HG02938 (cell line): ENCODE results near the gene ADPGK.
A peak's percentile ranks its signal among the peaks of the same experiment; 100 is the strongest.

Experiments used
- ATAC-seq: cut with Tn5 transposase; IDR thresholded peaks from one replicate; pipeline ENCODE4 v1.9.1; 2021; ENCODE audit warnings: mild to moderate bottlenecking, moderate library complexity; ENCODE audit not compliant: unreplicated experiment

ADPGK gene

GRCh38 chr15:72790302-72790910 lies 6.8 kb upstream of the ADPGK start:
- no peak for ATAC-seq

- ATAC-seq: no peak
Observed at GRCh38 chr15:72787526-72787925, 4.0 kb upstream of the ADPGK start.

- ATAC-seq: no peak
Observed at GRCh38 chr15:72786676-72787345, 3.3 kb upstream of the ADPGK start.

- ATAC-seq: no peak
Observed at GRCh38 chr15:72786242-72786641, 2.7 kb upstream of the ADPGK start.

GRCh38 chr15:72785841-72786240 lies 2.3 kb upstream of the ADPGK start:
- ATAC-seq: no peak

GRCh38 chr15:72785432-72785831 lies 1.9 kb upstream of the ADPGK start:
- no peak for ATAC-seq

- peak; percentile 14 for ATAC-seq
Observed at GRCh38 chr15:72784456-72784876, 908 bp upstream of the ADPGK start.

GRCh38 chr15:72783004-72783639 lies 436 bp downstream of the ADPGK start:
- ATAC-seq: peak; percentile 42

GRCh38 chr15:72782274-72783003 lies 1.1 kb downstream of the ADPGK start:
- ATAC-seq: no peak

- no peak for ATAC-seq
Observed at GRCh38 chr15:72781631-72782030, 1.9 kb downstream of the ADPGK start.

GRCh38 chr15:72778796-72779195 lies 4.8 kb downstream of the ADPGK start:
- ATAC-seq: no peak

- no peak for ATAC-seq
Observed at GRCh38 chr15:72774696-72775383, 8.7 kb downstream of the ADPGK start.

- ATAC-seq: no peak
Observed at GRCh38 chr15:72771329-72771725, 12.2 kb downstream of the ADPGK start.

GRCh38 chr15:72770673-72771328 lies 12.8 kb downstream of the ADPGK start:
- ATAC-seq: peak; percentile 47

- ATAC-seq: no peak
Observed at GRCh38 chr15:72766780-72767179, 16.8 kb downstream of the ADPGK start.

- ATAC-seq: no peak
Observed at GRCh38 chr15:72766025-72766424, 17.5 kb downstream of the ADPGK start.

GRCh38 chr15:72764656-72765055 lies 18.9 kb downstream of the ADPGK start:
- ATAC-seq: no peak

- ATAC-seq: no peak
Observed at GRCh38 chr15:72760590-72761260, 22.8 kb downstream of the ADPGK start.

- no peak for ATAC-seq
Observed at GRCh38 chr15:72758182-72758581, 25.4 kb downstream of the ADPGK start.

- ATAC-seq: no peak
Observed at GRCh38 chr15:72754096-72754495, 29.5 kb downstream of the ADPGK start.
